Memory B cell (primary cell): ENCODE results near the gene NAPA.
A peak's percentile ranks its signal among the peaks of the same experiment; 100 is the strongest.

Experiments used
- ATAC-seq: fragments of 150-1000 bp; cut with Tn5 transposase; 2 replicates; pipeline ENCODE4 v1.10.0; 2021; ENCODE audit warnings: low read depth, mild to moderate bottlenecking, moderate library complexity
- DNase-seq, 2 donors: peaks; one replicate each; pipeline ENCODE4 v3.0.0; 2022; ENCODE audit warnings: low spot score in 2 of 2
- H3K27ac Mint-ChIP-seq: one replicate; pipeline ENCODE4 v1.8.0; 2022; ENCODE audit warnings: mild to moderate bottlenecking, moderate library complexity, mixed read lengths
- H3K27me3 Mint-ChIP-seq: one replicate; pipeline ENCODE4 v1.8.0; 2022; ENCODE audit warnings: mixed read lengths
- H3K36me3 Mint-ChIP-seq: one replicate; pipeline ENCODE4 v1.8.0; 2022; ENCODE audit warnings: mild to moderate bottlenecking, mixed read lengths
- H3K4me1 Mint-ChIP-seq: one replicate; pipeline ENCODE4 v1.8.0; 2022; ENCODE audit warnings: mixed read lengths
- H3K4me3 Mint-ChIP-seq: one replicate; pipeline ENCODE4 v1.8.0; 2022; ENCODE audit warnings: mild to moderate bottlenecking, moderate library complexity, mixed read lengths
- H3K9me3 Mint-ChIP-seq: one replicate; pipeline ENCODE4 v1.8.0; 2022; ENCODE audit warnings: mixed read lengths

The NAPA gene

GRCh38 chr19:47459477-47459876 lies 55.4 kb downstream of the NAPA start:
- DNase-seq: no peak
- Mint-ChIP-seq H3K27ac (no peak overlapping the region), H3K36me3 (peaks cover 2% of the 10 kb centered on the region), H3K4me1 (no peaks in the 10 kb centered on the region), H3K27me3 (peaks cover 20% of the 10 kb centered on the region), H3K9me3 (peaks cover 11% of the 10 kb centered on the region), H3K4me3 (no peak overlapping the region)
- ATAC-seq: no peak

GRCh38 chr19:47458672-47459071 lies 56.2 kb downstream of the NAPA start:
- DNase-seq: no peak
- H3K4me3 Mint-ChIP-seq: no peak overlapping the region
- no peak for ATAC-seq
- H3K36me3 Mint-ChIP-seq: peaks cover 2% of the 10 kb centered on the region
- H3K9me3 Mint-ChIP-seq: peaks cover 11% of the 10 kb centered on the region
- no peaks in the 10 kb centered on the region for H3K4me1 Mint-ChIP-seq
- H3K27me3 Mint-ChIP-seq: peaks cover 19% of the 10 kb centered on the region
- no peak overlapping the region for H3K27ac Mint-ChIP-seq

GRCh38 chr19:47456721-47457474 lies 58.0 kb downstream of the NAPA start:
- Mint-ChIP-seq H3K4me1 (no peaks in the 10 kb centered on the region), H3K27ac (no peak overlapping the region), H3K9me3 (peaks cover 11% of the 10 kb centered on the region), H3K27me3 (peaks cover 18% of the 10 kb centered on the region), H3K36me3 (peaks cover 2% of the 10 kb centered on the region), H3K4me3 (no peak overlapping the region)
- ATAC-seq (no peak), DNase-seq (no peak)

GRCh38 chr19:47450478-47450877 lies 64.4 kb downstream of the NAPA start:
- Mint-ChIP-seq H3K27me3 (peaks cover 40% of the 10 kb centered on the region), H3K4me1 (peaks cover 10% of the 10 kb centered on the region), H3K4me3 (no peak overlapping the region), H3K27ac (no peak overlapping the region), H3K36me3 (peaks cover 5% of the 10 kb centered on the region), H3K9me3 (peaks cover 10% of the 10 kb centered on the region)
- ATAC-seq: no peak
- DNase-seq: no peak

- H3K27me3 Mint-ChIP-seq: peaks cover 47% of the 10 kb centered on the region
- no peak overlapping the region for H3K27ac Mint-ChIP-seq
- H3K36me3 Mint-ChIP-seq: peaks cover 9% of the 10 kb centered on the region
- H3K4me3 Mint-ChIP-seq: no peak overlapping the region
- no peak for ATAC-seq
- no peak for DNase-seq
- H3K9me3 Mint-ChIP-seq: peaks cover 5% of the 10 kb centered on the region
- peaks cover 21% of the 10 kb centered on the region for H3K4me1 Mint-ChIP-seq
These were observed 66.5 kb downstream of the NAPA start for GRCh38 chr19:47448360-47448727.

DNA sequence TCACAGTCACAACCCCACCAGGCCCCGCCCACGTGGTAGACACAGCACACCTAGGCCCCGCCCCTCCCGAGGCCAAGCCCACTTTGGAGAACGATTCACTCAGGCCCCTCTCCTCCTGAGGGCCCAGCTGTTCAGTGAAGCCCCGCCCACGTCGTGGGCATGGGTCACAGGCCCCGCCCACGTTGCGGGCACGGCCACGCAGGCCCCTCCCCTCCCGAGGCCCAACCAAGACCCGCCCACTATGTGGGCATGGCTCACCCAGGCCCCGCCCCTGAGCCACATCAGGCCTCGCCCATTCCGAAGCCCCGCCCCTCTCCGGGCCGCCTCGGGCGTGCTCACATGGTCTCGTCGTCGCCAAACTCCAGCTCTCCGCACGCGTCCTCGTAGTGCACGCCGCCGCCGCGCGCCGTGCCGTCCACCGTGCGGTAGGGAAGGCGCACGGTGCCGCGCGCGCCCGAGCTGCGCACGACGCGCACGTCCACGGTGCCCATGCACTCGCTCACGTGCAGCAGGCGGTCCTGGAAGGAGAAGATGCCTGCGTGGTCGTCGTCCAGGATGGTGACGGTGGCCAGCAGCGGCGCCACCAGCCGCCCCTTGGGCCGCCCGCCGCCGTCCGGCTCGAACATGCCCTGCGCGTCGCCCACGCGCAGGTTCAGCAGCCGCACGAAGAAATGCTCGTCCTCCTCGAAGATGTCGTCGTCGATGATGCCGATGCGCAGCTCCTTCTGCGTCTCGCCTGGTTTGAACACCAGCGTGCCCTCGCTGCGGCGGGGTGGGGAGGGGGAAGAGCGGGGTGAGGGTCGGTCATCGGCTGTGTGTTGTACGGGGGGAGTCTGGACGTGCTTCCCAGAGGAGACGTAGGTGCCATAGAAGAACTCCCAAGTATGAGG lies 67.1 kb downstream of the NAPA start:
- peaks cover 21% of the 10 kb centered on the region for H3K4me1 Mint-ChIP-seq
- ATAC-seq: peak; percentile 34
- H3K9me3 Mint-ChIP-seq: peaks cover 5% of the 10 kb centered on the region
- peaks cover 9% of the 10 kb centered on the region for H3K36me3 Mint-ChIP-seq
- DNase-seq: peak in 1 of 2 donors; percentile 44
- no peak overlapping the region for H3K27ac Mint-ChIP-seq
- H3K27me3 Mint-ChIP-seq: peaks cover 52% of the 10 kb centered on the region
- no peak overlapping the region for H3K4me3 Mint-ChIP-seq

DNA sequence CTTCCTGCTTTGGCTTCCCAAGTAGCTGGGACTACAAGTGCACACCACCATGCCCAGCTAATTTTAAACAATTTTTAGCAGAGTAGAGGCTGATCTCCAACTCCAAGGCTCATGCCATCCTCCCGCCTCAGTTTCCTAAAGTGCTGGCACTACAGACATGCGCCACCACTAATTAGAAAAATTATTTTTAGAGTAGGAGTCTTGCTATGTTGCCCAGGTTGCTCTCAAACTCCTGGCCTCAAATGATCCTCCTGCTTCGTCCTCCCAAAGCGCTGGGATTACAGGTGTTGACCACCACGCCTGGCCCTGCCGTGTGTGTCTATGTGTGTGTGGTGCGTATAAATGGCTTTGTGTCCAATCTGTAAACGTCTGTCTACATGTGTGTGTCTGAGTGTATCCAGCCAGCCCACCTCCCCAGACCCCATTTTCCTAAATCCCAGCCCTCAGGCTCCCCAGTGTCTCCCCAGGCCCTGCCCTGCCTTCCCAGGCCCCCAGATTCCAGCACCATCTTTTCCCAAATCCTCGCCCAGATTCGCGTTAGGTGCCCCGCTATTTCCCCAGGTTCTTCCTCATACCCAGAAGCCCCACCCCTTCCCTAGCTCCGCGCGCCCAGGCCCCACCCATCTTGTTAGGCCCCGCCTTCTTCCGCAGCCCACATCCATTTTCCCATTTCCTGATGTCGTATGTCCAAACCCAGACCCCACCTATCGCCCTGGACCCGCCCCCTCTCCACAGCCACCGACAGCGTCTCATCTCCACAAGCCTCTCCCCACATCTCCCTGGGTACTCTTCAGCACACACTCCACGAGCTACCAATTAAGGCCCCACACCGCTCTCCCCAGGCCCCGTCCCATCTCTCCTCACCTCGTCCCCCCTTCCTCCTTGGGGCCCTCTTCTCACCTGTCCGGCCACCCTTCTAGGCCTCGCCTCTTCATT lies 68.1 kb downstream of the NAPA start:
- peaks cover 5% of the 10 kb centered on the region for H3K9me3 Mint-ChIP-seq
- H3K4me1 Mint-ChIP-seq: peaks cover 21% of the 10 kb centered on the region
- DNase-seq (no peak), ATAC-seq (no peak)
- no peak overlapping the region for H3K27ac Mint-ChIP-seq
- no peak overlapping the region for H3K4me3 Mint-ChIP-seq
- peaks cover 9% of the 10 kb centered on the region for H3K36me3 Mint-ChIP-seq
- peaks cover 56% of the 10 kb centered on the region for H3K27me3 Mint-ChIP-seq

- Mint-ChIP-seq H3K27ac (no peak overlapping the region), H3K4me1 (peaks cover 21% of the 10 kb centered on the region), H3K36me3 (peaks cover 9% of the 10 kb centered on the region), H3K9me3 (peaks cover 5% of the 10 kb centered on the region), H3K4me3 (peak overlapping the region; percentile 78), H3K27me3 (peaks cover 55% of the 10 kb centered on the region)
- DNase-seq: peak in 1 of 2 donors; percentile 45
- ATAC-seq: peak; percentile 86
These were observed 68.9 kb downstream of the NAPA start for GRCh38 chr19:47445937-47446402.

GRCh38 chr19:47445527-47445926 lies 69.3 kb downstream of the NAPA start:
- H3K4me1 Mint-ChIP-seq: peaks cover 21% of the 10 kb centered on the region
- H3K4me3 Mint-ChIP-seq: peak overlapping the region; percentile 78
- DNase-seq (no peak), ATAC-seq (no peak)
- H3K27me3 Mint-ChIP-seq: peaks cover 55% of the 10 kb centered on the region
- peaks cover 5% of the 10 kb centered on the region for H3K9me3 Mint-ChIP-seq
- no peak overlapping the region for H3K27ac Mint-ChIP-seq
- H3K36me3 Mint-ChIP-seq: peaks cover 9% of the 10 kb centered on the region

DNA sequence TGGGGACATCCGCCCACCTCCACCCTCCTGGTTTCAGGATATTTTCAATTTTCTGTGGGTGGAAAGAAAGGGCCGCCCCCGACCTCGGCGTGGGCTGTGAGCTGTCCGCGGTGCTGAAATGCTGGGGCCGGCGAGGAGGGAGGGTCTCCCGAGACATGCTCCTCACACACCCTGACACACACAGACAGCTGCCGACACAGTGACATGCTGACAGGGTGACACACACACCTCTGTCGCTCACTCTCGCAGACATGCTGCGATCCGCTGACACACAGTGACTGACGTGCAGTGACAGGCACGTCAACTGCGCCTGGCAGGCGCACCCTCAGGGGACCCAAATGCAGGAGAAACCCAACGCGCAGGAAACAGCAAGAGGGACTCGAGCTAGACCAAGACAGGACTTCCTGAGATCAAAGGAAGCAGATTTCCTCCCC lies 70.5 kb downstream of the NAPA start:
- H3K9me3 Mint-ChIP-seq: peaks cover 5% of the 10 kb centered on the region
- DNase-seq (no peak), ATAC-seq (no peak)
- H3K27me3 Mint-ChIP-seq: peaks cover 54% of the 10 kb centered on the region
- H3K4me3 Mint-ChIP-seq: no peak overlapping the region
- peaks cover 9% of the 10 kb centered on the region for H3K36me3 Mint-ChIP-seq
- no peak overlapping the region for H3K27ac Mint-ChIP-seq
- peaks cover 21% of the 10 kb centered on the region for H3K4me1 Mint-ChIP-seq

- ATAC-seq: no peak
- Mint-ChIP-seq H3K36me3 (peaks cover 9% of the 10 kb centered on the region), H3K4me1 (peaks cover 21% of the 10 kb centered on the region), H3K27me3 (peaks cover 53% of the 10 kb centered on the region), H3K9me3 (peaks cover 5% of the 10 kb centered on the region), H3K4me3 (no peak overlapping the region), H3K27ac (no peak overlapping the region)
- no peak for DNase-seq
These were observed 71.5 kb downstream of the NAPA start for GRCh38 chr19:47443331-47443730.

DNA sequence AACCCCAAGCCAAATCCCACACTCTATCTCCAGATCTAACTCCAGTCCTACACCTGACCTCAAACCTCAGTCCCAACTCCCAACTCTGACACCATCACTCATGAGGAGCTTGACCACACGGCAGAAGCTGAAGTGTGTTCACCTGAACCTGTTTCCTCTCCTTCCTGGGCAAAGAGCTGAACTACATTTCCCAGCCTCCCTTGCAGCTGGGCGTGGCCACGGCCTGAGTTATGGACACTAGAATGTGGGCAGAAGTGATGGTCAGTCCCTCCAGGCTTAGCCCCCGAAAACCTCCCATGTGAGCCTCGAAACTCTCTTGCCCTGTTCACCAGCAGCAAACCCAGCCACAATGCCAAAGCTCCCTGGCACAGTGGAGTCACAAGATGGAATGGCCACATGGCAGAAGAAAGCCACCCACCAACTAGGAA lies 76.1 kb downstream of the NAPA start:
- Mint-ChIP-seq H3K4me3 (no peak overlapping the region), H3K27me3 (peaks cover 47% of the 10 kb centered on the region), H3K27ac (no peak overlapping the region)

More for the DNA sequence above, 76.1 kb downstream of the NAPA start:
- Mint-ChIP-seq H3K9me3 (no peaks in the 10 kb centered on the region), H3K4me1 (peaks cover 15% of the 10 kb centered on the region), H3K36me3 (peaks cover 1% of the 10 kb centered on the region)
- DNase-seq: no peak
- no peak for ATAC-seq
